Neural cell (in vitro differentiated cells): Measurements from ENCODE around the gene INTS6. TPM values are rescaled to one million over a fixed set of nuclear protein-coding genes. Genes with fewer than 3 reads are reported as not detected.

Experiments used
- H2AFZ ChIP-seq: fragments of 200-600, 300-800 bp; sonication (generic), shearing (Covaris generic); 2 replicates; pipeline ENCODE4 v1.6.0; 2014; ENCODE audit warnings: low read depth, mild to moderate bottlenecking, antibody characterized with exemption, low read length, moderate library complexity
- H3F3A ChIP-seq: fragments of 200-600 bp; shearing (Covaris generic); 2 replicates; pipeline ENCODE4 v1.6.1; 2016; ENCODE audit warnings: mild to moderate bottlenecking, moderate library complexity, mixed read lengths, antibody characterized with exemption, low read length; ENCODE audit not compliant: insufficient read depth, poor library complexity, severe bottlenecking
- H3K27ac ChIP-seq: fragments of 200-600, 300-800 bp; sonication (generic), shearing (Covaris generic); 2 replicates; pipeline ENCODE4 v1.5.1; 2014; ENCODE audit warnings: mild to moderate bottlenecking, low read length, moderate library complexity
- H3K27me3 ChIP-seq: fragments of 300-800, 200-600 bp; sonication (generic), shearing (Covaris generic); 2 replicates; pipeline ENCODE4 v1.6.0; 2014; ENCODE audit warnings: mild to moderate bottlenecking, low read depth, low read length, moderate library complexity; ENCODE audit not compliant: insufficient read depth
- H3K36me3 ChIP-seq: fragments of 300-800, 200-600 bp; sonication (generic), shearing (Covaris generic); 2 replicates; pipeline ENCODE4 v1.5.1; 2014; ENCODE audit warnings: mild to moderate bottlenecking, antibody characterized with exemption, low read length, moderate library complexity; ENCODE audit not compliant: insufficient read depth
- H3K4me2 ChIP-seq: fragments of 300-800, 200-600 bp; sonication (generic), shearing (Covaris generic); 2 replicates; pipeline ENCODE4 v1.6.0; 2014; ENCODE audit warnings: mild to moderate bottlenecking, low read length
- H3K4me3 ChIP-seq: fragments of 300-800, 200-600 bp; sonication (generic), shearing (Covaris generic); 2 replicates; pipeline ENCODE4 v1.5.1; 2014; ENCODE audit warnings: mild to moderate bottlenecking, low read length, moderate library complexity
- H3K79me2 ChIP-seq: fragments of 200-600 bp; shearing (Covaris generic); replicated peaks from 2 replicates; pipeline ENCODE4 v1.6.0; 2014; ENCODE audit warnings: mild to moderate bottlenecking, low read length, moderate library complexity; ENCODE audit not compliant: insufficient read depth
- H3K9ac ChIP-seq: fragments of 300-800, 200-600 bp; sonication (generic), shearing (Covaris generic); 2 replicates; pipeline ENCODE4 v1.6.1; 2016; ENCODE audit warnings: mild to moderate bottlenecking, low read length, mixed read lengths
- H3K9me2 ChIP-seq: fragments of 200-600 bp; shearing (Covaris generic); 2 replicates; pipeline ENCODE4 v1.6.1; 2016; ENCODE audit warnings: mild to moderate bottlenecking, low read length, mixed read lengths; ENCODE audit not compliant: insufficient read depth
- H3K9me3 ChIP-seq: fragments of 200-600, 300-800 bp; sonication (generic), shearing (Covaris generic); 2 replicates; pipeline ENCODE4 v1.6.1; 2016; ENCODE audit warnings: mild to moderate bottlenecking, mixed run types, low read length, moderate library complexity, mixed read lengths
- H4K20me1 ChIP-seq: fragments of 200-600 bp; shearing (Covaris generic); 2 replicates; pipeline ENCODE4 v1.6.1; 2016; ENCODE audit warnings: mild to moderate bottlenecking, mixed run types; ENCODE audit not compliant: insufficient read depth
- EP300 ChIP-seq: fragments of 450-650 bp; conservative IDR thresholded peaks from 2 replicates; pipeline ENCODE4 v1.6.1; 2014; ENCODE audit warnings: antibody characterized with exemption, mild to moderate bottlenecking, moderate library complexity; ENCODE audit not compliant: poor library complexity, severe bottlenecking
- EZH2 ChIP-seq: fragments of 200-600, 300-800 bp; shearing (Covaris generic), sonication (generic); IDR thresholded peaks from 2 replicates; pipeline ENCODE4 v1.6.1; 2014; ENCODE audit warnings: antibody characterized with exemption, low read length, borderline replicate concordance, mild to moderate bottlenecking; ENCODE audit not compliant: insufficient read depth, poor library complexity, severe bottlenecking
- MXI1 ChIP-seq: fragments of 450-650 bp; conservative IDR thresholded peaks from 2 replicates; pipeline ENCODE4 v1.6.1; 2014; ENCODE audit warnings: antibody characterized with exemption, mild to moderate bottlenecking; ENCODE audit not compliant: poor library complexity, severe bottlenecking
- POLR2AphosphoS5 ChIP-seq: IDR thresholded peaks from 2 replicates; pipeline ENCODE4 v1.6.1; 2012
- RAD21 ChIP-seq: fragments of 450-650 bp; conservative IDR thresholded peaks from 2 replicates; pipeline ENCODE4 v1.6.1; 2014; ENCODE audit warnings: antibody characterized with exemption, mild to moderate bottlenecking, moderate library complexity
- SMC3 ChIP-seq: fragments of 450-650 bp; conservative IDR thresholded peaks from 2 replicates; pipeline ENCODE4 v1.6.1; 2014; ENCODE audit warnings: antibody characterized with exemption, mild to moderate bottlenecking, moderate library complexity; ENCODE audit not compliant: poor library complexity
- TAF1 ChIP-seq: IDR thresholded peaks from 2 replicates; pipeline ENCODE4 v1.6.1; 2012; ENCODE audit warnings: low read depth
- polyA plus RNA-seq: library from polyadenylated mRNA; depleted of rRNA; stranded (reverse); fragments of >200 nt; gene quantifications from 2 replicates; pipeline ENCODE4 v1.2.3, GENCODE V29; 2014
- TF ChIP-seq, protein P1 (sequence below): IDR thresholded peaks from 2 replicates; pipeline ENCODE4 v1.6.1; 2012; ENCODE audit warnings: borderline replicate concordance
- TF ChIP-seq, protein P2 (sequence below): fragments of 450-650 bp; IDR thresholded peaks from 2 replicates; pipeline ENCODE4 v1.5.1; 2014; ENCODE audit warnings: antibody characterized with exemption, mild to moderate bottlenecking, moderate library complexity; ENCODE audit not compliant: poor library complexity, severe bottlenecking

Gene INTS6
- polyA plus RNA-seq, 1 donor from 2014 or later, result 22.6 TPM

DNA sequence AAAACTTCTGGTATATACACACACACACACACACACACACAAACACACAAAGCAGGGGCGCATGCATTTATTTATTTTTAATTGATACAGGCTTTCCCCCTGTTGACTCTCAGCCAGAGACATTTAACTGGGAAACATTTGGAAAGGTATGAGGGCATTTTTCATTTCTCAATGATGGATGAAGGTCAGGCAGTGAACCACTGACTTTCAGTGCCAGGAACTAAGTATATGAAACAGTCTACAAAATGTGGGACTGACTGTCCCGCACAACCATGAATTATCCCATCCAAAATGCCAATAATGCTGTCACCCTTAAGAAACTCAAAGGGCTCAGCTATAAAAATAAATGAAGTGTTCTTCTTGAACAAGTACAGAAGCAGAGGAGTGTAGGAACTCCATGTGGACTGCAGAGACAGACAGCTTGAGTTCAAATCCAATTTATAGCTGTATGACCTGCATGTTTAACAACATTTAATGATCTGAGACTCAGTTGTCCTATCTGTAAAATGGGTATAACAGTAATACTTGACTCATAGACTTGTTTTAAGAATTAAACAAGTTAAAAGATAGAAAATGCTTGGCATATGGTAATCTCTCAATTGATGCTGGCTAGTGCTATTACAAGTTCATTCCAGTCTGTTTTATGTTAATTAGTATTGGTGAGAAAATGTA lies 25.0 kb upstream of the INTS6 start:
- H3K27me3 ChIP-seq, result no peaks in the 10 kb centered on the region
- no peaks in the 10 kb centered on the region for H3K79me2 ChIP-seq
- H3F3A ChIP-seq, result no peaks in the 10 kb centered on the region
- TF ChIP-seq EP300 (no peak), MXI1 (no peak), TAF1 (no peak), RAD21 (no peak), SMC3 (no peak), POLR2AphosphoS5 (no peak), EZH2 (no peak)
- TF ChIP-seq, protein P1, sequence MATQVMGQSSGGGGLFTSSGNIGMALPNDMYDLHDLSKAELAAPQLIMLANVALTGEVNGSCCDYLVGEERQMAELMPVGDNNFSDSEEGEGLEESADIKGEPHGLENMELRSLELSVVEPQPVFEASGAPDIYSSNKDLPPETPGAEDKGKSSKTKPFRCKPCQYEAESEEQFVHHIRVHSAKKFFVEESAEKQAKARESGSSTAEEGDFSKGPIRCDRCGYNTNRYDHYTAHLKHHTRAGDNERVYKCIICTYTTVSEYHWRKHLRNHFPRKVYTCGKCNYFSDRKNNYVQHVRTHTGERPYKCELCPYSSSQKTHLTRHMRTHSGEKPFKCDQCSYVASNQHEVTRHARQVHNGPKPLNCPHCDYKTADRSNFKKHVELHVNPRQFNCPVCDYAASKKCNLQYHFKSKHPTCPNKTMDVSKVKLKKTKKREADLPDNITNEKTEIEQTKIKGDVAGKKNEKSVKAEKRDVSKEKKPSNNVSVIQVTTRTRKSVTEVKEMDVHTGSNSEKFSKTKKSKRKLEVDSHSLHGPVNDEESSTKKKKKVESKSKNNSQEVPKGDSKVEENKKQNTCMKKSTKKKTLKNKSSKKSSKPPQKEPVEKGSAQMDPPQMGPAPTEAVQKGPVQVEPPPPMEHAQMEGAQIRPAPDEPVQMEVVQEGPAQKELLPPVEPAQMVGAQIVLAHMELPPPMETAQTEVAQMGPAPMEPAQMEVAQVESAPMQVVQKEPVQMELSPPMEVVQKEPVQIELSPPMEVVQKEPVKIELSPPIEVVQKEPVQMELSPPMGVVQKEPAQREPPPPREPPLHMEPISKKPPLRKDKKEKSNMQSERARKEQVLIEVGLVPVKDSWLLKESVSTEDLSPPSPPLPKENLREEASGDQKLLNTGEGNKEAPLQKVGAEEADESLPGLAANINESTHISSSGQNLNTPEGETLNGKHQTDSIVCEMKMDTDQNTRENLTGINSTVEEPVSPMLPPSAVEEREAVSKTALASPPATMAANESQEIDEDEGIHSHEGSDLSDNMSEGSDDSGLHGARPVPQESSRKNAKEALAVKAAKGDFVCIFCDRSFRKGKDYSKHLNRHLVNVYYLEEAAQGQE, result no peak
- TF ChIP-seq, protein P2, sequence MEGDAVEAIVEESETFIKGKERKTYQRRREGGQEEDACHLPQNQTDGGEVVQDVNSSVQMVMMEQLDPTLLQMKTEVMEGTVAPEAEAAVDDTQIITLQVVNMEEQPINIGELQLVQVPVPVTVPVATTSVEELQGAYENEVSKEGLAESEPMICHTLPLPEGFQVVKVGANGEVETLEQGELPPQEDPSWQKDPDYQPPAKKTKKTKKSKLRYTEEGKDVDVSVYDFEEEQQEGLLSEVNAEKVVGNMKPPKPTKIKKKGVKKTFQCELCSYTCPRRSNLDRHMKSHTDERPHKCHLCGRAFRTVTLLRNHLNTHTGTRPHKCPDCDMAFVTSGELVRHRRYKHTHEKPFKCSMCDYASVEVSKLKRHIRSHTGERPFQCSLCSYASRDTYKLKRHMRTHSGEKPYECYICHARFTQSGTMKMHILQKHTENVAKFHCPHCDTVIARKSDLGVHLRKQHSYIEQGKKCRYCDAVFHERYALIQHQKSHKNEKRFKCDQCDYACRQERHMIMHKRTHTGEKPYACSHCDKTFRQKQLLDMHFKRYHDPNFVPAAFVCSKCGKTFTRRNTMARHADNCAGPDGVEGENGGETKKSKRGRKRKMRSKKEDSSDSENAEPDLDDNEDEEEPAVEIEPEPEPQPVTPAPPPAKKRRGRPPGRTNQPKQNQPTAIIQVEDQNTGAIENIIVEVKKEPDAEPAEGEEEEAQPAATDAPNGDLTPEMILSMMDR, result no peak
- no peaks in the 10 kb centered on the region for H3K36me3 ChIP-seq
- H3K4me2 ChIP-seq, result no peak overlapping the region
- H3K27ac ChIP-seq, result no peak overlapping the region
- no peaks in the 10 kb centered on the region for H3K9me3 ChIP-seq
- H4K20me1 ChIP-seq, result no peaks in the 10 kb centered on the region
- H3K4me3 ChIP-seq, result no peak overlapping the region
- H2AFZ ChIP-seq, result no peak overlapping the region
- H3K9me2 ChIP-seq, result no peaks in the 10 kb centered on the region
- H3K9ac ChIP-seq, result no peak overlapping the region

DNA sequence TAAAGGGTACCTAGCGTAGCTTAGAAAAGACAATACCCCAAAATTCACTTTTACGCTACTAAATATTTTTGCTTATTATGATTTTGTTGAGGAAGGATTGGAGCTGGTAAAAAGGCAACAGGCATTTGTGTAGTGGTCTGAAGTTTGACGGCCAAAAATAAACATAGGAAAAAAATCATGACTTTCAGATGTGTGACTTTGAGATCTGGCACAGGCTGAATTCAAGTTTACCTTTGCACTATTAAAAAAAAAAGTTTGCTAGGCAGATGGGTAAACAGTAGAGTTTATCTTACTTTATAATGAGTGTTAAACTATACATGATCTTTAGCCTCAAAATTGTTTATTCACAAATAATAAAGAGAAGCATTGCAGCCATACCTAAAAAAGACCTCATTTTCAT lies 24.3 kb upstream of the INTS6 start:
- H3K9me2 ChIP-seq, result no peaks in the 10 kb centered on the region
- no peaks in the 10 kb centered on the region for H3K27me3 ChIP-seq
- H3K27ac ChIP-seq, result no peak overlapping the region
- H3K79me2 ChIP-seq, result no peaks in the 10 kb centered on the region
- TF ChIP-seq MXI1 (no peak), POLR2AphosphoS5 (no peak), SMC3 (no peak), EZH2 (no peak), RAD21 (no peak), EP300 (no peak), TAF1 (no peak)
- TF ChIP-seq, protein P1, result no peak
- TF ChIP-seq, protein P2, result no peak
- no peaks in the 10 kb centered on the region for H3K36me3 ChIP-seq
- no peak overlapping the region for H3K9ac ChIP-seq
- H3K4me3 ChIP-seq, result no peak overlapping the region
- no peak overlapping the region for H2AFZ ChIP-seq
- no peaks in the 10 kb centered on the region for H4K20me1 ChIP-seq
- H3K9me3 ChIP-seq, result no peaks in the 10 kb centered on the region
- H3F3A ChIP-seq, result no peaks in the 10 kb centered on the region
- no peak overlapping the region for H3K4me2 ChIP-seq
